DOHH2 (cell line): ENCODE data around the gene SULT2B1.

ENCODE experiments used
- H3F3A ChIP-seq: fragments of 200-600 bp; sonication (generic), shearing (Covaris generic); 2 replicates; pipeline ENCODE4 v1.6.0; 2016; ENCODE audit warnings: antibody characterized with exemption, mild to moderate bottlenecking; ENCODE audit not compliant: control insufficient read depth, insufficient read depth
- H3K27ac ChIP-seq: fragments of 200-600 bp; sonication (generic); 2 replicates; pipeline ENCODE4 v1.5.1; 2014; ENCODE audit warnings: low read depth, mild to moderate bottlenecking, low read length, moderate library complexity
- H3K27me3 ChIP-seq: fragments of 200-600 bp; sonication (generic); 2 replicates; pipeline ENCODE4 v1.6.1; 2014; ENCODE audit warnings: mild to moderate bottlenecking, low read length, mixed read lengths; ENCODE audit not compliant: control insufficient read depth
- H3K36me3 ChIP-seq: fragments of 200-600 bp; sonication (generic); 2 replicates; pipeline ENCODE4 v1.6.1; 2014; ENCODE audit warnings: mild to moderate bottlenecking, low read length, moderate library complexity, mixed read lengths; ENCODE audit not compliant: control insufficient read depth
- H3K4me1 ChIP-seq: fragments of 200-600 bp; sonication (generic); 2 replicates; pipeline ENCODE4 v1.6.1; 2014; ENCODE audit warnings: mild to moderate bottlenecking, low read length, mixed read lengths; ENCODE audit not compliant: control insufficient read depth
- H3K4me2 ChIP-seq: fragments of 200-600 bp; sonication (generic); 2 replicates; pipeline ENCODE4 v1.6.0; 2014; ENCODE audit warnings: mild to moderate bottlenecking, low read length, moderate library complexity
- H3K4me3 ChIP-seq: fragments of 200-600 bp; sonication (generic); 2 replicates; pipeline ENCODE4 v1.5.1; 2014; ENCODE audit warnings: mild to moderate bottlenecking, low read length, mixed read lengths
- H3K79me2 ChIP-seq: fragments of 200-600 bp; sonication (generic); 2 replicates; pipeline ENCODE4 v1.6.1; 2014; ENCODE audit warnings: mild to moderate bottlenecking, low read length, mixed read lengths; ENCODE audit not compliant: control insufficient read depth
- H3K9me2 ChIP-seq: fragments of 200-600 bp; sonication (generic); replicated peaks from 2 replicates; pipeline ENCODE4 v1.6.1; 2014; ENCODE audit warnings: mild to moderate bottlenecking, low read length, mixed read lengths; ENCODE audit not compliant: control insufficient read depth
- H3K9me3 ChIP-seq: fragments of 200-600 bp; sonication (generic); 2 replicates; pipeline ENCODE4 v1.6.1; 2014; ENCODE audit warnings: antibody characterized with exemption, low read length, mixed read lengths; ENCODE audit not compliant: control insufficient read depth, insufficient read depth
- H4K20me1 ChIP-seq: fragments of 200-600 bp; sonication (generic); 2 replicates; pipeline ENCODE4 v1.6.0; 2014; ENCODE audit warnings: low read depth, mild to moderate bottlenecking, antibody characterized with exemption, low read length, moderate library complexity; ENCODE audit not compliant: control insufficient read depth, insufficient read depth
- CTCF ChIP-seq: fragments of 200-600 bp; sonication (generic); IDR thresholded peaks from one replicate; pipeline ENCODE4 v1.5.1; 2014; ENCODE audit warnings: antibody characterized with exemption, mild to moderate bottlenecking, low read depth, low read length; ENCODE audit not compliant: poor library complexity, severe bottlenecking
- EZH2phosphoT487 ChIP-seq: fragments of 200-600 bp; sonication (generic); IDR thresholded peaks from 2 replicates; pipeline ENCODE4 v1.6.1; 2017; ENCODE audit warnings: borderline replicate concordance, mild to moderate bottlenecking, antibody characterized with exemption, low read length, moderate library complexity, mixed read lengths

Gene SULT2B1

GRCh38 chr19:48587387-48587786, 35.4 kb downstream of the SULT2B1 start:
- Histone ChIP-seq H3K9me3 (no peaks in the 10 kb centered on the region), H3K4me3 (no peak overlapping the region), H3K9me2 (no peaks in the 10 kb centered on the region), H3K4me2 (no peak overlapping the region), H3K4me1 (peaks cover 10% of the 10 kb centered on the region), H3F3A (no peaks in the 10 kb centered on the region), H3K36me3 (no peaks in the 10 kb centered on the region), H3K27me3 (no peaks in the 10 kb centered on the region), H4K20me1 (no peaks in the 10 kb centered on the region), H3K79me2 (no peaks in the 10 kb centered on the region), H3K27ac (no peak overlapping the region)
- TF ChIP-seq EZH2phosphoT487 = no peak
- TF ChIP-seq CTCF = no peak

GRCh38 chr19:48588670-48589401, 36.9 kb downstream of the SULT2B1 start:
- no peaks in the 10 kb centered on the region for H3F3A ChIP-seq

GRCh38 chr19:48591021-48591420, 39.0 kb downstream of the SULT2B1 start:
- H3K4me1 ChIP-seq = peaks cover 4% of the 10 kb centered on the region; the same call in 1 of the 2 replicates
- no peaks in the 10 kb centered on the region for H3K9me3 ChIP-seq
- no peaks in the 10 kb centered on the region for H3K27me3 ChIP-seq
- H3K4me2 ChIP-seq = no peak overlapping the region
- H3K79me2 ChIP-seq = no peaks in the 10 kb centered on the region
- no peaks in the 10 kb centered on the region for H4K20me1 ChIP-seq
- H3F3A ChIP-seq = no peaks in the 10 kb centered on the region
- no peak overlapping the region for H3K4me3 ChIP-seq
- no peak for TF ChIP-seq EZH2phosphoT487
- TF ChIP-seq CTCF = no peak
- H3K36me3 ChIP-seq = no peaks in the 10 kb centered on the region
- H3K27ac ChIP-seq = no peak overlapping the region
- H3K9me2 ChIP-seq = no peaks in the 10 kb centered on the region

More at GRCh38 chr19:48588670-48589401, 36.9 kb downstream of the SULT2B1 start:
- Histone ChIP-seq H3K9me2 (no peaks in the 10 kb centered on the region), H3K9me3 (no peaks in the 10 kb centered on the region), H3K27ac (no peak overlapping the region), H3K4me1 (peaks cover 9% of the 10 kb centered on the region), H3K36me3 (no peaks in the 10 kb centered on the region), H3K79me2 (no peaks in the 10 kb centered on the region), H3K4me2 (peak overlapping the region; percentile 61), H4K20me1 (no peaks in the 10 kb centered on the region), H3K4me3 (peak overlapping the region; percentile 46), H3K27me3 (no peaks in the 10 kb centered on the region)
- TF ChIP-seq EZH2phosphoT487 = no peak
- TF ChIP-seq CTCF = peak; percentile 99
